Breast epithelium (tissue), 4 donors: Measurements from ENCODE around the gene DMRT3. TPM values are rescaled to one million over a fixed set of nuclear protein-coding genes. Genes with fewer than 3 reads are reported as not detected.

Source experiments
- DNase-seq, 2 donors: peaks; one replicate each; pipeline ENCODE4 v3.0.0-alpha.2; 2019; ENCODE audit warnings: low spot score in 2 of 2
- H3K27ac ChIP-seq, 2 donors: fragments of 200-600 bp; sonication (generic) in 1 of 2; one replicate each; pipeline ENCODE4 v1.5.1; 2016 to 2019; ENCODE audit warnings: mild to moderate bottlenecking in 1 of 2
- H3K27me3 ChIP-seq, 2 donors: fragments of 200-600 bp; sonication (generic) in 1 of 2; one replicate each; pipeline versions ENCODE4 v1.5.1 to v1.6.0; 2017 to 2019; ENCODE audit warnings: control low read depth in 1 of 2, mild to moderate bottlenecking in 1 of 2
- H3K36me3 ChIP-seq: fragments of 200-600 bp; one replicate; pipeline ENCODE4 v1.5.1; 2019
- H3K4me1 ChIP-seq, 2 donors: fragments of 200-600 bp; sonication (generic); one replicate each; pipeline ENCODE4 v1.5.1; 2016 to 2019; ENCODE audit warnings: control low read depth in 1 of 2
- H3K4me3 ChIP-seq, 3 donors: fragments of 200-600 bp; sonication (generic); 1 replicate in 2 of 3; 2 replicates in 1 of 3; pipeline ENCODE4 v1.5.1; 2016 to 2019; ENCODE audit warnings: mild to moderate bottlenecking in 3 of 3, moderate library complexity in 2 of 3
- H3K9me3 ChIP-seq, 2 donors: fragments of 200-600 bp; sonication (generic) in 1 of 2; one replicate each; pipeline ENCODE4 v1.5.1; 2016 to 2019; ENCODE audit warnings: control low read depth in 1 of 2
- CTCF ChIP-seq, 3 donors: fragments of 450-650 bp; IDR thresholded peaks; one replicate each; pipeline ENCODE4 v1.5.1; 2016 to 2017; ENCODE audit warnings: antibody characterized with exemption in 3 of 3, mild to moderate bottlenecking in 3 of 3, moderate library complexity in 3 of 3
- POLR2A ChIP-seq: fragments of 450-650 bp; IDR thresholded peaks from one replicate; pipeline ENCODE4 v1.6.1; 2016; ENCODE audit warnings: antibody characterized with exemption, mild to moderate bottlenecking, moderate library complexity
- POLR2AphosphoS5 ChIP-seq, 3 donors: sonication (generic); formaldehyde crosslinking; IDR thresholded peaks; one replicate each; pipeline ENCODE4 v1.6.1; 2017; ENCODE audit warnings: antibody characterized with exemption in 3 of 3
- intact Hi-C: fragments of 100-400 bp; cut with DNase I; formaldehyde crosslinking; loops from one replicate; pipeline ENCODE4 v1.15.1; 2023; ENCODE audit warnings: low total_unique reads
- total RNA-seq, 3 donors: library from RNA; depleted of rRNA; stranded (reverse); fragments of >200 nt; gene quantifications; one replicate each; pipeline ENCODE4 v1.1.0, GENCODE V29; 2016

The DMRT3 gene
- total RNA-seq, 3 donors from 2014 or later, result 0.29 to 1.8 (median 0.33) TPM

GRCh38 chr9:950139-950538 lies 26.3 kb upstream of the DMRT3 start:
- no peaks in the 10 kb centered on the region for H3K36me3 ChIP-seq
- intact Hi-C loops, result no loop called here
- H3K27ac ChIP-seq, result no peak overlapping the region
- H3K4me3 ChIP-seq, result no peak overlapping the region
- TF ChIP-seq POLR2AphosphoS5 (IDR thresholded peaks at IDR 0.05), result no peak
- TF ChIP-seq CTCF (IDR thresholded peaks at IDR 0.05), result no peak
- TF ChIP-seq POLR2A, result no peak
- peaks cover 0 to 7% of the 10 kb centered on the region in 2 donors for H3K9me3 ChIP-seq
- DNase-seq, result no peak
- peaks cover 0 to 60% of the 10 kb centered on the region in 2 donors for H3K27me3 ChIP-seq
- H3K4me1 ChIP-seq, result no peaks in the 10 kb centered on the region

GRCh38 chr9:952546-952945 lies 23.9 kb upstream of the DMRT3 start:
- Histone ChIP-seq H3K4me1 (no peaks in the 10 kb centered on the region), H3K36me3 (no peaks in the 10 kb centered on the region), H3K4me3 (no peak overlapping the region), H3K9me3 (peaks cover 0 to 7% of the 10 kb centered on the region in 2 donors), H3K27ac (no peak overlapping the region), H3K27me3 (peaks cover 0 to 75% of the 10 kb centered on the region in 2 donors)
- no peak for DNase-seq
- intact Hi-C loops, result no loop called here
- no peak for TF ChIP-seq CTCF (IDR thresholded peaks at IDR 0.05)
- no peak for TF ChIP-seq POLR2A
- no peak for TF ChIP-seq POLR2AphosphoS5 (IDR thresholded peaks at IDR 0.05)

GRCh38 chr9:959105-959504 lies 17.4 kb upstream of the DMRT3 start:
- no peak for DNase-seq
- H3K4me3 ChIP-seq, result no peak overlapping the region
- H3K27me3 ChIP-seq, result peaks cover 0 to 46% of the 10 kb centered on the region in 2 donors
- no peaks in the 10 kb centered on the region for H3K4me1 ChIP-seq
- no peaks in the 10 kb centered on the region for H3K36me3 ChIP-seq
- intact Hi-C loops, result no loop called here
- no peaks in the 10 kb centered on the region for H3K9me3 ChIP-seq
- no peak overlapping the region for H3K27ac ChIP-seq
- TF ChIP-seq POLR2AphosphoS5 (IDR thresholded peaks at IDR 0.05), result no peak
- no peak for TF ChIP-seq POLR2A
- TF ChIP-seq CTCF (IDR thresholded peaks at IDR 0.05), result no peak

- intact Hi-C loops, result no loop called here
Measured at GRCh38 chr9:959914-960313, 16.5 kb upstream of the DMRT3 start.

GRCh38 chr9:962023-962422 lies 14.4 kb upstream of the DMRT3 start:
- no peak for DNase-seq
- TF ChIP-seq CTCF (IDR thresholded peaks at IDR 0.05), result no peak
- no peak overlapping the region for H3K4me3 ChIP-seq
- H3K27ac ChIP-seq, result no peak overlapping the region
- intact Hi-C loops, result no loop called here
- peaks cover 0 to 53% of the 10 kb centered on the region in 2 donors for H3K27me3 ChIP-seq
- H3K4me1 ChIP-seq, result no peaks in the 10 kb centered on the region
- H3K36me3 ChIP-seq, result no peaks in the 10 kb centered on the region
- no peaks in the 10 kb centered on the region for H3K9me3 ChIP-seq

More at GRCh38 chr9:959914-960313, 16.5 kb upstream of the DMRT3 start:
- TF ChIP-seq CTCF (IDR thresholded peaks at IDR 0.05) (no peak), POLR2AphosphoS5 (IDR thresholded peaks at IDR 0.05) (no peak), POLR2A (no peak)
- Histone ChIP-seq H3K36me3 (no peaks in the 10 kb centered on the region), H3K4me1 (no peaks in the 10 kb centered on the region), H3K9me3 (no peaks in the 10 kb centered on the region), H3K4me3 (no peak overlapping the region), H3K27me3 (peaks cover 0 to 45% of the 10 kb centered on the region in 2 donors), H3K27ac (no peak overlapping the region)
- DNase-seq, result no peak
